ENCODE data around the gene STK11. TPM values are rescaled to one million over a fixed set of nuclear protein-coding genes. Genes with fewer than 3 reads are reported as not detected.
A peak's percentile ranks its signal among the peaks of the same experiment; 100 is the strongest.

STK11 gene
- polyA plus RNA-seq, 2 donors = 38.8 to 61.4 TPM

GRCh38 chr19:1249298-1249989, 43.9 kb downstream of the STK11 start:
- H3K4me3 ChIP-seq (ENCODE audit: low read depth in 1 of 2, low read length in 2 of 2) = peak overlapping the region; percentile 82 to 86
- 1% methylated on average over 36 to 102 of the region's 102 CpGs for WGBS, 2 donors
- H3K9me3 ChIP-seq (ENCODE audit: control insufficient read depth in 2 of 2, insufficient read depth in 1 of 2, low read depth in 1 of 2, low read length in 1 of 2) = no peaks in the 10 kb centered on the region
- H3K36me3 ChIP-seq (ENCODE audit: control insufficient read depth in 2 of 2, insufficient read depth in 2 of 2, low read length in 1 of 2) = peaks cover 4 to 10% of the 10 kb centered on the region in 2 donors
- H3K27ac ChIP-seq (ENCODE audit: low read depth in 2 of 2, low read length in 1 of 2) = peak overlapping the region; percentile 99
- no peaks in the 10 kb centered on the region for H3K27me3 ChIP-seq (ENCODE audit: control insufficient read depth in 1 of 2, insufficient read depth in 2 of 2, low read length in 2 of 2)
- H3K4me1 ChIP-seq (ENCODE audit: control insufficient read depth in 2 of 2, insufficient read depth in 2 of 2, low read length in 1 of 2) = peaks cover 11 to 29% of the 10 kb centered on the region in 2 donors

- Histone ChIP-seq H3K9me3 (ENCODE audit: control insufficient read depth in 2 of 2, insufficient read depth in 1 of 2, low read depth in 1 of 2, low read length in 1 of 2) (no peaks in the 10 kb centered on the region), H3K27me3 (ENCODE audit: control insufficient read depth in 1 of 2, insufficient read depth in 2 of 2, low read length in 2 of 2) (no peaks in the 10 kb centered on the region), H3K4me3 (ENCODE audit: low read depth in 1 of 2, low read length in 2 of 2) (peak overlapping the region; percentile 82 to 86), H3K27ac (ENCODE audit: low read depth in 2 of 2, low read length in 1 of 2) (peak overlapping the region; percentile 98 to 99), H3K36me3 (ENCODE audit: control insufficient read depth in 2 of 2, insufficient read depth in 2 of 2, low read length in 1 of 2) (peaks cover 4 to 16% of the 10 kb centered on the region in 2 donors), H3K4me1 (ENCODE audit: control insufficient read depth in 2 of 2, insufficient read depth in 2 of 2, low read length in 1 of 2) (peaks cover 11 to 31% of the 10 kb centered on the region in 2 donors)
- 0 to 1% methylated on average over 49 to 67 of the region's 67 CpGs for WGBS, 2 donors
These were observed 44.4 kb downstream of the STK11 start for GRCh38 chr19:1249990-1250436.

DNA sequence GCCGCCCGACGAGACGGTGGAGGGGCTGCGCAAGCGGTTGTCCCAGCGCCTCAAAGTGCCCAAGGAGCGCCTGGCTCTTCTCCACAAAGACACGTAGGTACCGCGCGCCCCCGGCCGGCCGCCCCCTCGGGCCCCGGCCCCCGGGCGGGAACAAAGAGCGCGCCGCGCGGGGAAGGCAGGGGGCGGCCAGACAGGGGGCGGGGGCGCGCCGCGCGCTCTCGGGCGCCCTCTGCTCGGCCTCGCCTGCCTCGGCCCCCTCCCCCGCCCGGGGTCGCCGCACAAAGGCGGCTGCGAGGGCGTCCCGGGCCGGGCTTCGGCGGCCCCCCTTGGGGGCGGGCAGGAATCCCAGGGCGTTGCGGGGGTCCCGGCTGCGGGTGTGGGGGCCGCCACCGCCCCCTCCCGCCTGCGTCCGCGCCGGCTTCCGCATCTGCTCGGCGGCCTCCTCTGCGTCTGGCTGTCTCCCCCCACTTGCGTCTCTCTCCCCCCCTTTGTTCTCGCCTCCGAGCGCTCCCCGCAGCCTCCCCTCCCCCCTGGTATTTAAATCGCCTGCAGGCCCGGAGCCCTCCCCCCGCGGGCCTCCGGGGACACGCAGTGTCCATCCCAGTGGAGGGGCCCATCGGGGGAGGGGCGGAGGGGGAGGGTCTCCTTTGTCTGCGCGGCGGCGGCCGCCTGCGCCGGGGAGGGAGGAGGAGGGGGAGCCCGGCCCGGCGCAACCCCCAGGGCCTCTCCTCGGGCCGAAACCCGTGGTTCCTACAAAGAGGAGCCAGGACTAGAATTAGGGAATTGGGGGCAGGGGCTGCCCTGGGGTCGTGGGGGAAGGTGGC, 45.1 kb downstream of the STK11 start:
- Histone ChIP-seq H3K36me3 (ENCODE audit: control insufficient read depth in 2 of 2, insufficient read depth in 2 of 2, low read length in 1 of 2) (peaks cover 8 to 22% of the 10 kb centered on the region in 2 donors), H3K27ac (ENCODE audit: low read depth in 2 of 2, low read length in 1 of 2) (peak overlapping the region; percentile 98 to 99), H3K27me3 (ENCODE audit: control insufficient read depth in 1 of 2, insufficient read depth in 2 of 2, low read length in 2 of 2) (no peaks in the 10 kb centered on the region), H3K9me3 (ENCODE audit: control insufficient read depth in 2 of 2, insufficient read depth in 1 of 2, low read depth in 1 of 2, low read length in 1 of 2) (no peaks in the 10 kb centered on the region), H3K4me3 (ENCODE audit: low read depth in 1 of 2, low read length in 2 of 2) (peak overlapping the region; percentile 82 to 86), H3K4me1 (ENCODE audit: control insufficient read depth in 2 of 2, insufficient read depth in 2 of 2, low read length in 1 of 2) (peaks cover 9 to 35% of the 10 kb centered on the region in 2 donors)
- WGBS, 2 donors = 1 to 2% methylated on average over 69 to 90 of the region's 90 CpGs

DNA sequence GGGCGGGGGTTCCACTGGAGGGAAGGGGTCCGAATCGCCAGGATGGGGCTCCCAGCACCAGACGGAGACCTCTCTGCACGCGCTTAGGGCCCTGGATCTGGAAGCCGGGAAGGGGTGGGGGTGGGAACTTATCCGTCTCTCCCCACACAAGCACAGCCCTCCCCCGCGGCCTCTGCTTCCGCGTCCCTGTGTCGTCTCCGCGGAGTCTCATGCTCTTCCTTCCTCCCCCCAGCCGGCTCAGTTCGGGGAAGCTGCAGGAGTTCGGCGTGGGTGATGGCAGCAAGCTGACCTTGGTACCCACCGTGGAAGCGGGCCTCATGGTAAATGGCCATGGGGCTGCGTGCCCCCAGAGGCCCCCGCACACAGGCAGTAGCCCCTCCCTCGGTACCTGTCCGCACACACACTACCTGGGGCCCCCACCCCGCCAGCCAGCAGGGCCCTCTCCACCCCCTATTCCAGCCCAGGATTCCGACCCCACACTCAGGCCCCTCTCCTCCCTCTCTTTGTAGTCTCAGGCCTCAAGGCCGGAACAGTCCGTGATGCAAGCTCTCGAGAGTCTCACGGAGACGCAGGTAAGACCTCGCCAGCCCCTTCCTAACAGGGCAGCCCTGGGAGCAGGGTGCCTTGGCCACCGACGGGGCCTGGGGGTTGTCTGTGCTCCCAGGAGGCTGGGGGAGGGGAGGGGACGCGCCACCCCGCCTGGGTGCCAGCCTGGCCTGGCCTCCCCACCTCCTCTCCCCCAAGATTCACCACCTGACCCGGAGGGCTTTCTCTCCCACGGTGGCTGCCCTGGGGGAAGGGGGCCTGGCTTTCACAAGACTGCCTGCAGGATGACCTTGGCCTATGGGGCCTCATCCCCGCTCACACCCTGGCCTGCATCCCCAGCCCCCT, 46.0 kb downstream of the STK11 start:
- H3K27ac ChIP-seq (ENCODE audit: low read depth in 2 of 2, low read length in 1 of 2) = peak overlapping the region; percentile 98 to 99
- H3K36me3 ChIP-seq (ENCODE audit: control insufficient read depth in 2 of 2, insufficient read depth in 2 of 2, low read length in 1 of 2) = peaks cover 11 to 28% of the 10 kb centered on the region in 2 donors
- H3K27me3 ChIP-seq (ENCODE audit: control insufficient read depth in 1 of 2, insufficient read depth in 2 of 2, low read length in 2 of 2) = no peaks in the 10 kb centered on the region
- peak overlapping the region; percentile 82 to 86 for H3K4me3 ChIP-seq (ENCODE audit: low read depth in 1 of 2, low read length in 2 of 2)
- 1 to 2% methylated on average over 26 to 41 of the region's 41 CpGs for WGBS, 2 donors
- no peaks in the 10 kb centered on the region for H3K9me3 ChIP-seq (ENCODE audit: control insufficient read depth in 2 of 2, insufficient read depth in 1 of 2, low read depth in 1 of 2, low read length in 1 of 2)
- H3K4me1 ChIP-seq (ENCODE audit: control insufficient read depth in 2 of 2, insufficient read depth in 2 of 2, low read length in 1 of 2) = peaks cover 7 to 29% of the 10 kb centered on the region in 2 donors

- WGBS, 2 donors = 0 to 1% methylated on average over 26 to 30 of the region's 30 CpGs
- Histone ChIP-seq H3K4me3 (ENCODE audit: low read depth in 1 of 2, low read length in 2 of 2) (peak overlapping the region; percentile 82 to 86), H3K4me1 (ENCODE audit: control insufficient read depth in 2 of 2, insufficient read depth in 2 of 2, low read length in 1 of 2) (peaks cover 7 to 29% of the 10 kb centered on the region in 2 donors), H3K36me3 (ENCODE audit: control insufficient read depth in 2 of 2, insufficient read depth in 2 of 2, low read length in 1 of 2) (peaks cover 16 to 34% of the 10 kb centered on the region in 2 donors), H3K27me3 (ENCODE audit: control insufficient read depth in 1 of 2, insufficient read depth in 2 of 2, low read length in 2 of 2) (no peaks in the 10 kb centered on the region), H3K9me3 (ENCODE audit: control insufficient read depth in 2 of 2, insufficient read depth in 1 of 2, low read depth in 1 of 2, low read length in 1 of 2) (no peaks in the 10 kb centered on the region), H3K27ac (ENCODE audit: low read depth in 2 of 2, low read length in 1 of 2) (peak overlapping the region; percentile 98 to 99)
These were observed 46.7 kb downstream of the STK11 start for GRCh38 chr19:1252221-1252820.

- Histone ChIP-seq H3K27ac (ENCODE audit: low read depth in 2 of 2, low read length in 1 of 2) (peak overlapping the region; percentile 98 to 99), H3K27me3 (ENCODE audit: control insufficient read depth in 1 of 2, insufficient read depth in 2 of 2, low read length in 2 of 2) (no peaks in the 10 kb centered on the region), H3K4me1 (ENCODE audit: control insufficient read depth in 2 of 2, insufficient read depth in 2 of 2, low read length in 1 of 2) (peaks cover 7 to 25% of the 10 kb centered on the region in 2 donors), H3K4me3 (ENCODE audit: low read depth in 1 of 2, low read length in 2 of 2) (peak overlapping the region; percentile 82 to 86), H3K9me3 (ENCODE audit: control insufficient read depth in 2 of 2, insufficient read depth in 1 of 2, low read depth in 1 of 2, low read length in 1 of 2) (no peaks in the 10 kb centered on the region), H3K36me3 (ENCODE audit: control insufficient read depth in 2 of 2, insufficient read depth in 2 of 2, low read length in 1 of 2) (peaks cover 16 to 36% of the 10 kb centered on the region in 2 donors)
- 0 to 1% methylated on average over 18 to 26 of the region's 26 CpGs for WGBS, 2 donors
These were observed 47.4 kb downstream of the STK11 start for GRCh38 chr19:1252821-1253513.

GRCh38 chr19:1253514-1254080, 48.0 kb downstream of the STK11 start:
- Histone ChIP-seq H3K27ac (ENCODE audit: low read depth in 2 of 2, low read length in 1 of 2) (peak overlapping the region; percentile 98 to 99), H3K27me3 (ENCODE audit: control insufficient read depth in 1 of 2, insufficient read depth in 2 of 2, low read length in 2 of 2) (no peaks in the 10 kb centered on the region), H3K9me3 (ENCODE audit: control insufficient read depth in 2 of 2, insufficient read depth in 1 of 2, low read depth in 1 of 2, low read length in 1 of 2) (no peaks in the 10 kb centered on the region), H3K4me1 (ENCODE audit: control insufficient read depth in 2 of 2, insufficient read depth in 2 of 2, low read length in 1 of 2) (peaks cover 7 to 27% of the 10 kb centered on the region in 2 donors), H3K4me3 (ENCODE audit: low read depth in 1 of 2, low read length in 2 of 2) (peak overlapping the region; percentile 13 to 86), H3K36me3 (ENCODE audit: control insufficient read depth in 2 of 2, insufficient read depth in 2 of 2, low read length in 1 of 2) (peaks cover 16 to 39% of the 10 kb centered on the region in 2 donors)
- 17 to 23% methylated on average over 23 of the region's 23 CpGs for WGBS, 2 donors

DNA sequence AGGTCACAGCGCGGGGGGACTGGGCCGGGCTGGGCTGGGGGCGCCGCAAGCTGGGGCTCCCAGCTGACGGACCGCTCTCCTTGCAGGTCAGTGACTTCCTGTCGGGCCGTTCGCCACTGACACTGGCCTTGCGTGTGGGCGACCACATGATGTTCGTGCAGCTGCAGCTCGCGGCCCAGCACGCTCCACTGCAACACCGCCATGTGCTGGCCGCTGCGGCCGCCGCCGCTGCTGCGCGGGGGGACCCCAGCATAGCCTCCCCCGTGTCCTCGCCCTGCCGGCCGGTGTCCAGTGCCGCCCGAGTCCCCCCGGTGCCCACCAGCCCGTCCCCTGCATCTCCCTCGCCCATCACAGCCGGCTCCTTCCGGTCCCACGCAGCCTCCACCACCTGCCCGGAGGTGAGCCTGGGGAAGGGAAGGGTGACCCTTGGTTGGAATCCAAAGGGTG, 48.5 kb downstream of the STK11 start:
- Histone ChIP-seq H3K27me3 (ENCODE audit: control insufficient read depth in 1 of 2, insufficient read depth in 2 of 2, low read length in 2 of 2) (no peaks in the 10 kb centered on the region), H3K9me3 (ENCODE audit: control insufficient read depth in 2 of 2, insufficient read depth in 1 of 2, low read depth in 1 of 2, low read length in 1 of 2) (no peaks in the 10 kb centered on the region), H3K4me1 (ENCODE audit: control insufficient read depth in 2 of 2, insufficient read depth in 2 of 2, low read length in 1 of 2) (peaks cover 8 to 27% of the 10 kb centered on the region in 2 donors), H3K4me3 (ENCODE audit: low read depth in 1 of 2, low read length in 2 of 2) (peak overlapping the region in 1 of 2 donors; percentile 13), H3K36me3 (ENCODE audit: control insufficient read depth in 2 of 2, insufficient read depth in 2 of 2, low read length in 1 of 2) (peaks cover 16 to 39% of the 10 kb centered on the region in 2 donors), H3K27ac (ENCODE audit: low read depth in 2 of 2, low read length in 1 of 2) (peak overlapping the region; percentile 98 to 99)
- 52 to 66% methylated on average over 37 of the region's 37 CpGs for WGBS, 2 donors

Measured in esophagus (tissue), 2 donors.